Subcutaneous adipose tissue (tissue), 4 donors: ENCODE measurements around the gene ZC3H13. TPM values are rescaled to one million over a fixed set of nuclear protein-coding genes. Genes with fewer than 3 reads are reported as not detected.

Experiments
- CTCF ChIP-seq: fragments of 450-650 bp; IDR thresholded peaks from one replicate; pipeline ENCODE4 v1.5.1; 2016; ENCODE audit warnings: low read depth, mild to moderate bottlenecking, control low read depth, antibody characterized with exemption, moderate library complexity
- total RNA-seq, 4 donors: library from RNA; depleted of rRNA; stranded (reverse); fragments of >200 nt; gene quantifications; one replicate each; pipeline ENCODE4 v1.1.0, GENCODE V29; 2016

Gene ZC3H13
- total RNA-seq, 4 donors from 2014 or later = 24.6 to 58.9 (median 28.9) TPM

GRCh38 chr13:46031581-46032263, 20.8 kb downstream of the ZC3H13 start:
- no peak for TF ChIP-seq CTCF

GRCh38 chr13:46025157-46025556, 27.4 kb downstream of the ZC3H13 start:
- no peak for TF ChIP-seq CTCF

GRCh38 chr13:46022481-46022880, 30.1 kb downstream of the ZC3H13 start:
- no peak for TF ChIP-seq CTCF

GRCh38 chr13:46016216-46016615, 36.3 kb downstream of the ZC3H13 start:
- TF ChIP-seq CTCF = no peak

GRCh38 chr13:46015366-46015765, 37.2 kb downstream of the ZC3H13 start:
- no peak for TF ChIP-seq CTCF

GRCh38 chr13:46012404-46012803, 40.1 kb downstream of the ZC3H13 start:
- no peak for TF ChIP-seq CTCF

- no peak for TF ChIP-seq CTCF
Measured at GRCh38 chr13:46010148-46010547, 42.4 kb downstream of the ZC3H13 start.
